Bronchial epithelial cell (primary cell): ENCODE measurements around the gene EDEM1. TPM values are rescaled to one million over a fixed set of nuclear protein-coding genes. Genes with fewer than 3 reads are reported as not detected.
A peak's percentile ranks its signal among the peaks of the same experiment; 100 is the strongest.

ENCODE experiments used
- DNase-seq: peaks from one replicate; pipeline ENCODE4 v3.0.0-alpha.2; 2010; ENCODE audit warnings: low read depth
- FAIRE-seq: peaks from 2 replicates; lab custom pipeline; 2011; peaks lifted over from hg19 to GRCh38; lab: Jason Lieb, UNC
- H3K27me3 ChIP-seq: 2 replicates; pipeline ENCODE4 v1.5.1; 2011; ENCODE audit warnings: low read length; ENCODE audit not compliant: control insufficient read depth, insufficient read depth
- H3K36me3 ChIP-seq: 2 replicates; pipeline ENCODE4 v1.5.1; 2011; ENCODE audit warnings: low read length; ENCODE audit not compliant: control insufficient read depth, insufficient read depth
- H3K4me3 ChIP-seq: 2 replicates; pipeline ENCODE4 v1.5.1; 2011; ENCODE audit warnings: mild to moderate bottlenecking, low read depth, low read length, control low read depth
- total RNA-seq: library from RNA; depleted of rRNA; stranded (reverse); fragments of >200 nt; gene quantifications from 2 replicates; pipeline ENCODE4 v1.2.1, GENCODE V29; 2014
- TF ChIP-seq, protein P1 (sequence below): IDR thresholded peaks from 2 replicates; pipeline ENCODE4 v1.5.1; 2011; ENCODE audit warnings: mild to moderate bottlenecking, moderate library complexity, low read length, control low read depth, inconsistent platforms; ENCODE audit not compliant: insufficient read depth, severe bottlenecking

Gene EDEM1
- total RNA-seq, 1 donor from 2014 or later, result 37.6 TPM

DNA sequence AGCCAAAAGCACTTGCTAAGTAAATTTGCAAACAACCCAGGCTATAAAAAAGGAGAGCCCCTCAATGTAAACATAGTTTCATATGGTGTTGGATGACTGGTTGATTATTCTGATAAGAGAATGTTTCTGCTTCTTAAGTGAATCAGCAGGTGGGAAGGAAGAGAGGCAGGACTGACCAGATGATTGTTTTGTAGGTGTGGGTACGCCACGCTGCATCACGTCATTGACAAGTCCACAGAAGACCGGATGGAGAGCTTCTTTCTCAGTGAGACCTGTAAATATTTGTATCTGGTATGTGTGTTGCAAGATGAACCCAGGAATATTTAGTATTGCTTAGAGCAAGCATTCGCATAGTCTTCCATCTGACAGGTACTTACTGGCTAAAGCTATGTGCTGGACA is 23.4 kb downstream of the EDEM1 start:
- H3K36me3 ChIP-seq, result peaks cover 43% of the 10 kb centered on the region

DNA sequence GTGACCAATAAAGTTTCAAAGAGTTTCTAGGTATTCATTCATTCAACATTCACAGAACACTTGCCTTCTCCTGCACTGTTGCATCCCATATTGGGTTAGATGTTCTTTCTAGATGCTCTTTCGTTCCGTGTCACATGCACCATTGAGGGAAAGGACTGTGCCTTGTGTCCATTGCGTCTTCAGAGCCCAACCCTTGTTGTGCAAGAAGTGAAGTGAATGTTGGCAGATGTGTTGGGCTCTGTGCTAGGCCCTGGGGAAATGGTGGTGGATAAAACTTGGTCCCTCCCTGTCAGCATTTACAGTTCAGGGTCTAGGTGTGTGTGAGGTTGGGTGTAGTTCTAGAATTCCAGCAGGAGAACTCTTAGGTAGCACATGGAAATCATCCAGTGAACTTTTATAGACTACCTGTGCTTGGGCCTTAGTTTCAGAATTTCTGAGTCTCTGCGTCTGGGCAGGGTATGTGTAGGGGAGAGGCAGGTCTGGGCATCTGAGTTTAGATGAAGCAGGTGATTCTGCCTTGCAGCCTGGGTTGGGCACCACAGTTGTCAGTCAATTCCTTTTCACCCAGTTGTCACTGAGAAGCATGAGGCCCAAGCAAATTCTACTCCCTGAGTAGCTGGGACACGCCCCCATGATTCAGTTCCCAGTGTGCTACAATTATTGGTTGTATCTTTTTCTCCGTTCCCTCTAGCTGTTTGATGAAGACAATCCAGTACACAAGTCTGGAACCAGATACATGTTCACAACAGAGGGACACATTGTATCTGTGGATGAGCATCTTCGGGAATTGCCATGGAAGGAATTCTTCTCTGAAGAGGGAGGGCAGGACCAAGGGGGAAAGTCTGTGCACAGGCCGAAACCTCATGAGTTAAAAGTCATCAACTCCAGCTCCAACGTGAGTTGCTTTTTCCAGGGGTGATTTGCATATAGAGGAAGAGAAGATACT is 25.4 kb downstream of the EDEM1 start:
- no peak for FAIRE-seq
- DNase-seq, result peak; percentile 48
- TF ChIP-seq, protein P1, sequence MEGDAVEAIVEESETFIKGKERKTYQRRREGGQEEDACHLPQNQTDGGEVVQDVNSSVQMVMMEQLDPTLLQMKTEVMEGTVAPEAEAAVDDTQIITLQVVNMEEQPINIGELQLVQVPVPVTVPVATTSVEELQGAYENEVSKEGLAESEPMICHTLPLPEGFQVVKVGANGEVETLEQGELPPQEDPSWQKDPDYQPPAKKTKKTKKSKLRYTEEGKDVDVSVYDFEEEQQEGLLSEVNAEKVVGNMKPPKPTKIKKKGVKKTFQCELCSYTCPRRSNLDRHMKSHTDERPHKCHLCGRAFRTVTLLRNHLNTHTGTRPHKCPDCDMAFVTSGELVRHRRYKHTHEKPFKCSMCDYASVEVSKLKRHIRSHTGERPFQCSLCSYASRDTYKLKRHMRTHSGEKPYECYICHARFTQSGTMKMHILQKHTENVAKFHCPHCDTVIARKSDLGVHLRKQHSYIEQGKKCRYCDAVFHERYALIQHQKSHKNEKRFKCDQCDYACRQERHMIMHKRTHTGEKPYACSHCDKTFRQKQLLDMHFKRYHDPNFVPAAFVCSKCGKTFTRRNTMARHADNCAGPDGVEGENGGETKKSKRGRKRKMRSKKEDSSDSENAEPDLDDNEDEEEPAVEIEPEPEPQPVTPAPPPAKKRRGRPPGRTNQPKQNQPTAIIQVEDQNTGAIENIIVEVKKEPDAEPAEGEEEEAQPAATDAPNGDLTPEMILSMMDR, result no peak
- Histone ChIP-seq H3K36me3 (peaks cover 43% of the 10 kb centered on the region), H3K27me3 (no peaks in the 10 kb centered on the region), H3K4me3 (no peak overlapping the region)

More for the DNA sequence above, 23.4 kb downstream of the EDEM1 start:
- FAIRE-seq (no peak), DNase-seq (no peak)
- Histone ChIP-seq H3K4me3 (no peak overlapping the region), H3K27me3 (no peaks in the 10 kb centered on the region)
- TF ChIP-seq, protein P1, result no peak

DNA sequence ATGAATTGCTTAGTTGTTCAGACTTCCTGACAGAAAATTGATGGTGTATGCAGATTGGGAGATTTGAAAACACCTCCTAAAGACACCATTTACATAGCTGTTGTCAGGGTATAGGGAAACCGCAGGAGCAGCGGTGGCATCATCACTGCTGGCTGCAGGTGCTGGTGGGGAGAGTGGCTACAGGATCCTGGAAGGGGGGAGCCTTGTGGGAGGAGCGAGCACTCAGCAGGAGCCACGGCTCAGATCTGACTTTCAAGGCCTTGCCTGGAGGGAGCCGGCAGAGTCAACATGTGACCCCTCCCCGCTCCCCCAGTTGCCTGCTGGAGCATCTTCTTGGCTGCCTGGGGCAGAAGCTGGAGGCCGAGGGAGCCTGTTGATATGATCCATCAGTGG is 26.1 kb downstream of the EDEM1 start:
- DNase-seq (no peak), FAIRE-seq (no peak)
- TF ChIP-seq, protein P1, result no peak
- Histone ChIP-seq H3K27me3 (no peaks in the 10 kb centered on the region), H3K4me3 (no peak overlapping the region), H3K36me3 (peaks cover 43% of the 10 kb centered on the region)

DNA sequence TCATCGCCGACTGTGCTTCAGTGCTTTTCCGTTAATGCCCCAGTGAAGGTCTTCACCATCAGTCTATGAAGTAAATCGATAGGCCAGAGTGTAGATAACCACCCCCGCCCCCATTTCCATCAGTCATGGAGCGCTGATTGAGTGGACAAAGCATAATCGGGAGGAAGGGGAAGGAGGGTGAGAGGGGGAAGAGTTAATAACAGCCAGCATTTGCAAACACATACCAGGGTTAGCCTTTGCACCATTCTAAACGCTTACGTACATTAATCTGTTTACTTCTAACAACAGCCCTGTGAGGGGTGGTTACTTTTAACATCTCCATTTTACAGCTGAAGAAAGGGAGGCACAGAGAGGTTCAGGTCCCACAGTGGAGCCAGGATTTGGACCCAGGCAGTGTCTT is 26.8 kb downstream of the EDEM1 start:
- TF ChIP-seq, protein P1, result no peak
- Histone ChIP-seq H3K4me3 (no peak overlapping the region), H3K36me3 (peaks cover 43% of the 10 kb centered on the region), H3K27me3 (no peaks in the 10 kb centered on the region)
- FAIRE-seq, result no peak
- no peak for DNase-seq

DNA sequence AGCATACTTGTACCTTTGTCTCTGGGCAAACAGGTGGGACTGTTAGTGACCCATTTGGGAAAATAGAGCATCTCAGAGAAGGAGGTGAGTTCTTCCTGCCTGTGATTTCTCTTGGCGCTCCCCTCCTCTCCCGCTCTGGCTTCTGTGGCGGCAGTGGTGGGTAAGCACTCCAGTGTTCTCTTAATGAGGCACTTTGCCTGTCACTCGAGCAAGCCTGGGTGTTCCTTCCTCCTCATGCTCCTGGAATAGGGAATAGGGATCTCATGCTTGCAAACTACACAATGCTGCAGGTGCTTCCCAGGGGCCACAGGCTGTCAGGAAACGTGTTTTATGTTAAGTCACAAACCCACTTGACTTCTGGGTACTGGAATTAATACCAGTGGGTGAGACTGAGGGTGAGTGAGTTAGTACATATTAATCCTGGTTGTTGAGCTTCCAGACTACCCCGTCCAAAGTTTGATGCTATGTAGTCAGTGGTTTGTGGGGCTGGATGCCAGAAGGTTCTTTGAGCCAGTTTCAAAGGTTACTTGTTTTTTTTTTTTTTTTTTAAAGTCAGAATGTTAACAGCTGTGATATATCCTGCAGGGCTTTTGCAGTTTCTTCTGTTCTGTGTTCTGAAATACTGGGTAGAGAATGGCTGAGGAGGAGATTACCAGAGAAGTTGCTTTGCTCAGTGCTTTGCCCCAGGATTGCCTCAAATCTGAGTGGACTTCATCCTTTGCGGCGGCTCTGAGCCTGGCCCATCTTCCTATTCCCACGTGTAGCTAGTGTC is 30.5 kb downstream of the EDEM1 start:
- Histone ChIP-seq H3K27me3 (no peaks in the 10 kb centered on the region), H3K36me3 (peaks cover 27% of the 10 kb centered on the region), H3K4me3 (no peak overlapping the region)
- DNase-seq (no peak), FAIRE-seq (no peak)
- TF ChIP-seq, protein P1, result no peak
